IPS-18a (cell line): ENCODE data around the gene DACT3.

Source experiments
- H3K27ac ChIP-seq: one replicate; pipeline ENCODE4 v1.5.1; 2013; ENCODE audit warnings: low read length
- H3K27me3 ChIP-seq: one replicate; pipeline ENCODE4 v1.6.1; 2013; ENCODE audit warnings: mild to moderate bottlenecking, low read length; ENCODE audit not compliant: control insufficient read depth, insufficient read depth
- H3K36me3 ChIP-seq: one replicate; pipeline ENCODE4 v1.6.1; 2013; ENCODE audit warnings: low read depth, low read length; ENCODE audit not compliant: control insufficient read depth
- H3K4me1 ChIP-seq: one replicate; pipeline ENCODE4 v1.6.1; 2013; ENCODE audit warnings: low read depth, low read length; ENCODE audit not compliant: control insufficient read depth
- H3K4me3 ChIP-seq: one replicate; pipeline ENCODE4 v1.5.1; 2013; ENCODE audit warnings: low read length
- H3K9ac ChIP-seq: one replicate; pipeline ENCODE4 v1.6.1; 2013; ENCODE audit warnings: mild to moderate bottlenecking, low read length, moderate library complexity
- H3K9me3 ChIP-seq: one replicate; pipeline ENCODE4 v1.6.1; 2013; ENCODE audit warnings: low read depth, low read length; ENCODE audit not compliant: control insufficient read depth

Gene DACT3

DNA sequence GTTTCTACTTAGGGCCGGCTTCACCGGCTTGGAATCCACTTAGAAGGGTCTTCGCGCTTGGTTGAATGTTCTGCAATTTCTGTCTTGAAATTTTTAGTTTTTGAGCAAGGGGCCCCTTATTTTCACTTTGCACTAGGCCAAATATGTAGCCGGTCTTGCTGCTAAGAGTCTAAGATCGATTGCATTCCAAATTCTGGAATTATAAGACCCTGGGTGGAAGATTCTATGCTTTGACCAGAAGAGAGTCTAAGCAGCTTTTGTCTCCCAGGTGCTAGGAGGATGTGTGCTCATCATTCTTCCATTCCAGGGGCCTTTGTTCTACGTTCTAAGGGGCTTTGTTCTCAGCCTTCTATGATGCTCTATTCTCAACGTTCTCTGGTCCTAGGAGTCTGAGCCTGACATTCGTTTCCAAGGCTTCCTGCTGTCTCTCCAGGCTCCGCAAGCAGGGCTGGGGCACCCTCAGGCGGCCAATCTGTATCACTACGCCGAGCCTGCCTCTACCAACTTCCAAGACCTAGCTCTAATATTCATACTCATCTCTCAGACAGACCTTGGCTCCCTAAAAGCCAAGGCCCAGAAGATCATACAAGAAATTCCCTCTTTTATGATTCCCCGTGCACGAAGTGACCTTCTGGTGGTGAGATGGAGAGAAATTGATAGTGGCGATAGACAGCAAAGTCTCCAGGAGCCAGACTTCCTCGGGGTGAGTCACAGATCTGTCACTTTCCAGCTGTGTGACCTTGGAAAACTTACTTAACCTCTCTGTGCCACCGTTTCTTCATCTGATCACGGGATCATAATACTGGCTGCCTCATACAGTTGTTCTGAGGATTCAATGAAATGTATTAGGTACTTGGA is 982 bp upstream of the DACT3 start:
- H3K9ac ChIP-seq: peak overlapping the region; percentile 57
- H3K27me3 ChIP-seq: peaks cover 24% of the 10 kb centered on the region
- H3K27ac ChIP-seq: peak overlapping the region; percentile 49

GRCh38 chr19:46660551-46661019 is 397 bp downstream of the DACT3 start:
- H3K36me3 ChIP-seq: no peaks in the 10 kb centered on the region
- H3K27ac ChIP-seq: no peak overlapping the region
- peaks cover 22% of the 10 kb centered on the region for H3K4me1 ChIP-seq
- H3K9me3 ChIP-seq: no peaks in the 10 kb centered on the region
- H3K27me3 ChIP-seq: peaks cover 24% of the 10 kb centered on the region
- no peak overlapping the region for H3K9ac ChIP-seq
- peak overlapping the region; percentile 57 for H3K4me3 ChIP-seq

More for the DNA sequence above, 982 bp upstream of the DACT3 start:
- H3K4me1 ChIP-seq: peaks cover 22% of the 10 kb centered on the region
- H3K9me3 ChIP-seq: no peaks in the 10 kb centered on the region
- H3K36me3 ChIP-seq: no peaks in the 10 kb centered on the region
- H3K4me3 ChIP-seq: peak overlapping the region; percentile 53

DNA sequence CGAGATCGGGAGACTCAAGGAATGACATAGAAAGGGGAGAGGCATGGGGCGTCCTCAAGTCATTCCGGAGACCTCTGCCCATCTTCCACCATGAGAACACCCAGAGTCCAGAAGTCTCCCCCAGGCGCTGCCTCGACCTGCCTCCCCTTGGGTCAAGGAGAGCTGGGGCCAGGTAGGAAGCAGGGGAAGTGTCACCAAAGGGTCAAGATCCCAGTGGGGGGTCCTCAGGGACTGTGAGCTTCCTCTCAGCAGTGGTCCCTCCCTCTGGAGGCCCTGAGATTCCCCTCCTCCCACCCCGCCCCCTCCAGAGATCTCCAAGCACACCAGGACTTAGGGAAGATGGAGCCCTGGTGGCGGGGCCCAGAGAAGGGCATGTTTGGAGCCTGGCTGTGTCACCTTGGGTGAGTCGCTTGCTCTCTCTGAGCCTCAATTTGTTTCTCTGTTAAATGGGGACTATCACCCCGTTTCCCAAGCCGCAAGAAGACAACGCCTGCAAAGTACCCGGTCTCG is 919 bp downstream of the DACT3 start:
- no peak overlapping the region for H3K9ac ChIP-seq
- H3K27me3 ChIP-seq: peaks cover 24% of the 10 kb centered on the region
- H3K4me3 ChIP-seq: peak overlapping the region; percentile 57
- H3K9me3 ChIP-seq: no peaks in the 10 kb centered on the region
- H3K27ac ChIP-seq: no peak overlapping the region
- H3K36me3 ChIP-seq: no peaks in the 10 kb centered on the region
- H3K4me1 ChIP-seq: peaks cover 22% of the 10 kb centered on the region

DNA sequence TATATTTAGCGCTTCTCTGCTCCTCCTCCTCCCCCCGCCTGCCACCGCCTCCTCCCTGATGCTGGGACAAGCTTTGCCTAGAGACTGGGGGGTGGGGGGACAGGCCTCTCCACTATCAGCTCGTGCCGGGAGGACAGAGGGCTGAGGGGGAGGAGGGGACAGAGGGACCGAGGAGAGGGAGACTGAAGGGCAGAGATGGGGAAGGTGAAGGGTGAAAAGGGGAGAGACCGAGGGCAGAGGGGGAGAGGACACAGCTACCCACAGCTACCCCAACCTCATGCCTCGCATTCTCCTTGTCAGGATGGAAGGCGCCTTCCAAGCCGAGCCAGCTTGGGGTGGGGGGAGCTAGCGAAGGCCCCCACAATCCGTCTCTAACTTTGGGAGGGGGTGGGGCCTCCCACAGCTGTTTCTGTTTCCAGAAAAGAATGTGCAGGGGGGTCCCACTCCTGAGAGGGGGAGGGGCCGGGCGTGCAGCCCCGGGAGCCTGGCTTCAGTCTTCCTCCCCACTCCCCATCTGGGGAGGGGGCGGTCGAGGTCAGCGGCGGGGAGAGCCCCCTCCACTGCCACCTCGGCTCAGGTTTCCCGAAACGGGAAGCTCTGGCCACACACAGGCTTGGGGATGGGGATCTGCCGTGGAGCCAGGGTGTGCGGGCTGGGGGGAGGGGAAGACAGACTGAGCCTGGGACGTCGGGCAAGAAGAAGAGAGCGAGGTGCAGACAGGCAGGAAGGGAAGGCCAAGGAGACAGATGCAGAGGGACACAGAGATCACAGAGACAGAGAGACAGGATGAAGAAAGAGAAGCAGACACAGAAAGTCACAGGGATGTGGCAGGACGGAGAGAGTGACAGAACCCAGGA is 1.6 kb downstream of the DACT3 start:
- H3K4me3 ChIP-seq: peak overlapping the region; percentile 57
- H3K27ac ChIP-seq: no peak overlapping the region
- peaks cover 23% of the 10 kb centered on the region for H3K4me1 ChIP-seq
- H3K9ac ChIP-seq: peak overlapping the region; percentile 1
- peaks cover 24% of the 10 kb centered on the region for H3K27me3 ChIP-seq
- no peaks in the 10 kb centered on the region for H3K9me3 ChIP-seq
- H3K36me3 ChIP-seq: no peaks in the 10 kb centered on the region

- Histone ChIP-seq H3K27me3 (peaks cover 24% of the 10 kb centered on the region), H3K27ac (no peak overlapping the region), H3K4me3 (no peak overlapping the region), H3K36me3 (no peaks in the 10 kb centered on the region), H3K9me3 (no peaks in the 10 kb centered on the region), H3K9ac (no peak overlapping the region), H3K4me1 (peaks cover 22% of the 10 kb centered on the region)
Measured at GRCh38 chr19:46656541-46656940, 4.4 kb downstream of the DACT3 start.

DNA sequence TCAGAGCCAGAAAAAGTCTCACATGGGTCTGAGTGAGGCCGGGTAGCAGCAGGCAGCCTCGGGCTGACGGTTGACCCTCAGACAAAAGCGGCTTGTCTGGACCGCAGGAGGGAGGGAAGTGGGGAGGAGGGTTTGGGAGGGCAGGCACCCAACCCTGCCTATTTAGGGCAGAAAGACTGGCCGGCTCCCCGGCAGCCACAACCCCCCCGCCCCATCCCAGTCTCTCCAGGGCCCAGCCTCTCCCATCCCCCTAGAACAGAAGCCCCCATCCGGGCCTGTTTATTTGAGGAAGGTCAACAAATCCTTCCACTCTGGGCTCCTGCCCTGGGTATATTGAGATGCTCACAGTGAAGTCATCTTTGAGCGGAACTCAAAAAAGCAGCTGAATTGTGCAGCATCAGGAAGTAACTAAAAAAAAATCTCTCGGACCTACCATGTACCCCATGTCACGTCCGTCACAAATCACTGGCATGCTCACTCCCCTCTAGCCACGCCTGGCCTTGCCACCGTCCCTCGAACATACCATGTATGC is 6.3 kb downstream of the DACT3 start:
- H3K27me3 ChIP-seq: peaks cover 26% of the 10 kb centered on the region
- no peak overlapping the region for H3K4me3 ChIP-seq
- no peaks in the 10 kb centered on the region for H3K36me3 ChIP-seq
- no peaks in the 10 kb centered on the region for H3K9me3 ChIP-seq
- no peak overlapping the region for H3K9ac ChIP-seq
- H3K4me1 ChIP-seq: peaks cover 13% of the 10 kb centered on the region
- no peak overlapping the region for H3K27ac ChIP-seq

DNA sequence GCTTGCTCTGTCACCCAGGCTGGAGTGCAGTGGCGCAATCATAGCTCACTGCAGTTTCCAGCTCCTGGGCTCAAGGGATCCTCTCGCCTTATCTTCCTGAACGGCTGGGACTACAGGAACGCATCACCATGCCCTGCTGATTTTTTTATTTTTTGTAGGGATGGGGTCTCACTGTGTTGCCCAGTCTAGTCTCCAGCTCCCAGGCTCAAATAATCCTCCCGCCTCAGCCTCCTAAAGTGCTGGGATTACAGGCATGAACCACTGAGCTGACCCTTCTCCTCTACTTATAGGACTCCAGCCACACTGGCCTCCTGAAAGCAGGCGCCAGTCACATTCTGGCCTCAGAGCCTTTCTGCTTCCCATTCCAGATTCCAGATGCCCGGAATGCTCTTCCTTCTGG is 10.5 kb downstream of the DACT3 start:
- H3K27ac ChIP-seq: no peak overlapping the region
- H3K4me1 ChIP-seq: peaks cover 3% of the 10 kb centered on the region
- no peak overlapping the region for H3K4me3 ChIP-seq
- H3K9me3 ChIP-seq: no peaks in the 10 kb centered on the region
- no peak overlapping the region for H3K9ac ChIP-seq
- H3K36me3 ChIP-seq: no peaks in the 10 kb centered on the region
- H3K27me3 ChIP-seq: peaks cover 51% of the 10 kb centered on the region

DNA sequence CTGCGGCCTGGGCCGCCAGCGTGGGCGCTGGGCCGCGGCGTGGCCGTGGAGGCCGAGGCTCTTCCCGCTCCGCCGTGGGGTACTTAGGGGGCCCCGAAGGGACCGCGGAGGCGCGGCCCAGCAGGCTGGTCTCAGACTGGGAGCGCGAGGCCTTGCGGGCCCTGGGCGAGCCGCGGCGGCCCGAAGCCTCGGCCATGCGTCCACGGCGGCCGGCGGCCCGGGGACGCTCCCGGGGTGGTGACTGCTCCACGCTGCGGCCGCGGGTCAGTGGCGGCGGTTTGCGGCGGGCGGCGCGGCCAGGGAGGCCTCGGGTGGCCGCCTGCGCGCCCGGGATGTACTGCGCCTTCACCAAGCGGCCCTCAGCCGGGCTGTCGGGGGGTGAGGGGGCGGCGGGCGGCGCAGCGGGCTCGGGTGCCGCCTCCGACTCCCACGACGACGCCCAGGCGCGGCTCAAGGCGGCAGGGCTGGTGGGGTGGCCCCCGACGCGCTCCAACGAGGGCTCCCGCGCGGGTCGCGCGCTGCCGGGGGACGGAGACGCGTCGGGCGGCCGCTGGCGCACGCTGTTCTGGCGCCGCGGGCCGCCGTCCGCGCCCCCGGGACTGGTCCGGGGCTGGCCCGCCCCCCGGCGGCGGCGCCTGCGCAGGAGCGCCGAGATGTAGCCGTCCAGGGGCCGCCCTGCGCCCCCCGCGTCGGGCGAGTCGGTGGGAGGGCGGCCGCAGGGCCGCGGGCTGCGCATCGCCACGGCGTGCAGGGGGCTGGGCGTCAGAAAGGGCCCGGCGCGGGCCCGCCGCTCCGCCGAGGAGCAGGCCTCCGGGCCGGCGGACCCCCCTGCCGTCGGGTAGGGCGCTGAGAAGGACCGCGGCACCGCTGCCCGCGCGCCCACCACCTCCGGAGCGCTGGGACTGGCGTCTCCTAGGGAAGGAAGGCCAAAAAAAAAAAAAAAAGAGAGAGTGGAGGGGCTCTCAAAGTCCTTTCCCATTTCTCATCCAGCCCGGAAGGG is 11.7 kb downstream of the DACT3 start:
- Histone ChIP-seq H3K4me3 (no peak overlapping the region), H3K9ac (no peak overlapping the region), H3K27ac (no peak overlapping the region), H3K9me3 (no peaks in the 10 kb centered on the region), H3K36me3 (no peaks in the 10 kb centered on the region), H3K27me3 (peaks cover 54% of the 10 kb centered on the region), H3K4me1 (peaks cover 1% of the 10 kb centered on the region)

- no peaks in the 10 kb centered on the region for H3K4me1 ChIP-seq
- H3K27me3 ChIP-seq: peaks cover 54% of the 10 kb centered on the region
- H3K4me3 ChIP-seq: no peak overlapping the region
- H3K9me3 ChIP-seq: no peaks in the 10 kb centered on the region
- no peak overlapping the region for H3K27ac ChIP-seq
- no peak overlapping the region for H3K9ac ChIP-seq
- no peaks in the 10 kb centered on the region for H3K36me3 ChIP-seq
Measured at GRCh38 chr19:46648060-46648960, 12.7 kb downstream of the DACT3 start.

DNA sequence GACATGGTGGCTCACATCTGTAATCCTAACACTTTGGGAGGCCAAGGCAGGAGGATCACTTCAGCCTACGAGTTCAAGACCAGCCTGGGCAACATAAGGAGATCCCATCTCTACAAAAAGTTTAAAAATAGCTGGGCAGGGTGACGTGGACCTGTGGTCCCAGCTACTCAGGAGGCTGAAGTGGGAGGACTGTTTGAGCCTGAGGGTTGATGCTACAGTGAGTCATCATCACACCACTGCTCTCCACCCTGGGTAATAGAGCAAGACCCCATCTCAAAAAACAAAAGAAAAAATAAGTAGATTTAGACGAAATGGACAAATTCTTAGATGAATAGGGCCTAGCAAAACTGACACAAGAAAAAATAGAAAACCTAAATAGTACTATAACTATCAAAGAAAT is 14.6 kb downstream of the DACT3 start:
- Histone ChIP-seq H3K27me3 (peaks cover 61% of the 10 kb centered on the region), H3K27ac (no peak overlapping the region), H3K9me3 (no peaks in the 10 kb centered on the region), H3K9ac (no peak overlapping the region), H3K4me1 (no peaks in the 10 kb centered on the region), H3K36me3 (no peaks in the 10 kb centered on the region), H3K4me3 (no peak overlapping the region)
